Dermis blood vessel endothelial cell (primary cell): ENCODE data around the gene TPM3. TPM values are rescaled to one million over a fixed set of nuclear protein-coding genes. Genes with fewer than 3 reads are reported as not detected.
"Not testable (repeated sequence)": the region's sequence is repeated elsewhere in the genome, so short reads cannot be mapped to it uniquely, and the experiment has no call there.

Source experiments
- DNase-seq: peaks from one replicate; pipeline ENCODE4 v3.0.0; 2010
- total RNA-seq: library from RNA; depleted of rRNA; stranded (reverse); fragments of >200 nt; gene quantifications from 2 replicates; pipeline ENCODE4 v1.2.3, GENCODE V29; 2014

Gene TPM3
- 707 and 1,476 TPM in 2 replicates for total RNA-seq

DNA sequence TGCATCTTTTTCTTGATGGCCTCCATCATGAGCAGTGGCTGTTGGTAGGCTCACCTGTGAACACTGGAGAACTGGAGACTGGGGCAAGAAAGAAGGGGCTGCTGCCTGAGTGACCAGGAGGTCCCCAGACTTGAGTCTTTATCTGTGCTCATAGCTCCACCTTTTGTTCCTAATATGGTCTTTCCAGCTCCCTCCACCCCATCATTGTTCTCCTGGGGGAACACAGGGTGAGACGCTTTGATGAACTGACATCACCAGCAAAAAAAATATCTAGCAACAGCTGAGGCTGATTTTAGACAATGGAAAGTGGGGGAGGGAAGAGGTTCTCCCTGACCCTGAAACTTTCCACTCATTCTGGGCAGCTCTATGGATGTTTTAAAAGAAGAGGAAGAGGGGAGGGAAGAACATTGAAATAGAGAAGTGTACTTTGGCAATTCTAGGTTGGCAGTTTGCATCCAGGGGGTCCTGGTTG lies at the start of gene TPM3:
Gene TPM3, minus strand, starts transcription at position 111 of the 472 bp plus-strand sequence. Its CDS starts 82 bp downstream, at position 29.
- peak; percentile 85 for DNase-seq

GRCh38 chr1:154240294-154240833 lies 48.5 kb upstream of the TPM3 start:
- DNase-seq = no peak

- no peak for DNase-seq
Observed at GRCh38 chr1:154239491-154239890, 47.6 kb upstream of the TPM3 start.

GRCh38 chr1:154237880-154238506 lies 46.1 kb upstream of the TPM3 start:
- DNase-seq = no peak

GRCh38 chr1:154237435-154237834 lies 45.5 kb upstream of the TPM3 start:
- no peak for DNase-seq

GRCh38 chr1:154236855-154237254 lies 45.0 kb upstream of the TPM3 start:
- DNase-seq = no peak

DNA sequence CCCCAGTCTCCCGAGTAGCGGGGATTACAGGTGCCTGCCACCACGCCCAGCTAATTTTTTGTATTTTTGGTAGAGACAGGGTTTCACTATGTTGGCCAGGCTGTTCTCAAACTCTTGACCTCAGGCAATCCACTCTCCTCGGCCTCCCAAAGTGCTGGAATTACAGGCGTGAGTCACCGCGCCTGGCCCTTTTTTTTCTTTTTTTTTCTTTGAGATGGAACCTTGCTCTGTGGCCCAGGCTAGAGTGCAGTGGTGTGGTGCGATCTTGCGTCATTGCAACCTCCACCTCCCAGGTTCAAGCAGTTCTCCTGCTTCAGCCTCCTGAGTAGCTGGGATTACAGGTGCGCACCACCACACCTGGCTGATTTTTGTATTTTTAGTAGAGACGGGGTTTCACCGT lies 41.2 kb upstream of the TPM3 start:
- not testable (repeated sequence) for DNase-seq

- DNase-seq = not testable (repeated sequence)
Observed at GRCh38 chr1:154231112-154231511, 39.2 kb upstream of the TPM3 start.

GRCh38 chr1:154225370-154225769 lies 33.5 kb upstream of the TPM3 start:
- DNase-seq = no peak

DNA sequence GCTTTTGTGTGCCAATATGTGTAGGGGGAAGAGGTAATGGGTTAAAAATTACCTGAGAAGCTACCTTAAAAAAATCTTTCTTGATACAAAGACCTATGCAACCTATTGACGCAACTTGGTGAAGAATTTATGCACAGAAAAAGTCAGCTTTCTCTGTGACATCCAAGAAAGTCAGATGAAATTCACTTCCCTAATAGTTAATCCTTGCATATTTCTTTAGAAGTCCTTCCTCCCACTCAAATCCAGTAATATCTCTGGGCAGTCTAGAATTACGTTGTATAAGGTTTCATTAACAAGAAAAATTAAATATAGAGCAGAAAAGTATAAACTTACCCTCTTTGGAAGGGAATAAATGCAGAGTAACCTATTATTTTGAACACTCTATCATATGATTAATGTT lies 31.7 kb upstream of the TPM3 start:
- DNase-seq = no peak

DNA sequence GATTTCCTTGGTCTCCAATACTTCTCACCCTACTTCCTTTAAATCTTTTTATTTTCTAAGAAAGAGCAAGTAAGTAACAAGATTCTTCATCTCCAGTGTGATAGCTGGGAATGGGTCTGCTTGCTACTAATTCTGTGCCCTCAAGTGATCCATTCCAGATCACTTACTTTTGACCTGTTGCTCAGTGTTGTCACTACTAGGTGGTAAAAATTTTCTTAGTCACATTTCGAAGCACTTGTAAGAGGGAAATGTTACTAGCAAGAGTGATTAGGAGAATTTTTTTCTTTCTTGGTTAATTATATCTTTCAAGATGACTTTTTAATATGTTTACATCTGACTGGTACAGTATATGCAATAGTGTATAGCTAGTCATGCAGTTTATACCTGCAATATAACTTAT lies 31.0 kb upstream of the TPM3 start:
- no peak for DNase-seq

DNA sequence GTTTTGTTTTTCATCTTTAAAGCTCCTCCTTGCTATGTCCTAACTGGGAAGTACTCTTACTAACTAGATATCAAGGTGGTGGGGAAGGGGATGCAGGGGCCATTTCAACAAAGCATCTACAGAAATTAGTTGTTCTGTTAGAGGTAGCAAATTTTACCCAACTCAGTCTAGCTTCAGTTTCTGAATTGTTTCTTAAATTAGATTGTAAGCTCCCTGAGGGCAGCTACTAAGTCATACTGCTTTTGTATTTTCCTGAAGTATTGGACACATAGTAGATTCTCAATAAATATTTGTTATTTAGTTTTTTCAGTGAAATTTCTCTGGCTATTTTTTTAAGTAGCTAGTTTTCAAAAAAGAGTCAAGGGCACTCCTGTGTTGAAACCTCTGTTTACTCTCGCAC lies 30.6 kb upstream of the TPM3 start:
- no peak for DNase-seq

- peak; percentile 59 for DNase-seq
Observed at GRCh38 chr1:154221278-154222001, 29.5 kb upstream of the TPM3 start.

DNA sequence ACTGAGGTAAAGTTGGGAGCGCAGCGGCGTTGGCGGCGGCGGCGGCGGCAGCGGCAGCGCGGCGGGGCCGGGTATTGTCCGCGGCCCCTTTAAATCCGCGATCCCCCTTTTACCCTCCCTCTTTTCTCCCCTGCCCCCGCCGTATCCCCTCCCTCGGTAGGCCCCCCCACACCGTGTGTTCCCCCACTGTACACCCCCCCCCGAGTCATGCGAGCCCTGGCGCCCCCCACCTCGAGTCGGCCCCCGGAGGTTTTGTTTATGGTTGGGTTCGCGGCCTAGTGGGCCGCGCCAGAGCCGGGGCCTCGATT lies 29.0 kb upstream of the TPM3 start:
- no peak for DNase-seq

DNA sequence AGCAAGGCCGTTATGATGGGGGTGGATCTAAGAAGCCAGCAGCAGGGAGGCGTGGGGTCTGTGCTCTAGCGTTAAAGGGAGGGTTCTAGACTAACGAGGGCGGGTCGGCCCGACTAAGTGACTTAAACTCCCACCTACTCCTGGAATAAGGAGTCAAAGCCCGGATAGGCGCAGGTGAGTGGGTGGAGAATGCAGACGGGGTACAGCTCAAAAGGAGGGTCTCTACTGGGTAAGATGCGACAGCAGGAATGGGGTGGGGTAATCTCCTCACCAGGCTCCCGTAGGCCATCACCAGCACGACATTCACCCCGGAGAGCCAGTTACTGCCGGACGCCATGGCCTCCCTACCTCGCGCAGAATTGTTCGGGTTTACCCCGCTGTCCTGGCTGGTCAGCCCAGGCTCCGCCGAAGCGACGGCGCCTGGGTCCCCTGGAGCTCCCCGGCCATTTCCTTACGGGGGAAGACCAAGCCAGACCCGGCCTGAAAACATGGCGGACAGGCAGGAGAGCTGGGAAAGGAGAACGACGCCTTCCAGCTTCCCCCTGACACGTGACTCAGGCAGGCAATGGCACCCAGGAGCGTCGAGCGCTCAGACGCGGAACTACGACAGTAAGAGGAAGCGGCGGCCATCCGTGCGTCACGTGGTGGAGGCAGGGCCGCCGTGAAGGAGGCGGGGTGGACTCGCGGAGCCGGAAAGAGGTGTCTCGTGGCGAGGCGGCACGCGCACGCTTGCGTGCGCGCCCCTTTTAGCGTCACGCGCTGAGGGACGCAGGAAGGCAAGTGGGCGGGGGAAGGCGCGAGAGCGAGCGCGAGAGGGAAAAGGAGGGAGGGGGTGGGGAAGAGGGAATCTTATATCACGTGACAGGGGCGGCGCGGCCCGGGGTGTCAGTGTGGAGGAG lies 28.4 kb upstream of the TPM3 start, which contains the start of gene UBAP2L:
Gene UBAP2L, plus strand, starts transcription at position 885 of the 899 bp plus-strand sequence. CDS start 4,169 bp downstream, outside the sequence.
- peak; percentile 100 for DNase-seq

- peak; percentile 42 for DNase-seq
Observed at GRCh38 chr1:154219541-154219940, 27.6 kb upstream of the TPM3 start.

DNA sequence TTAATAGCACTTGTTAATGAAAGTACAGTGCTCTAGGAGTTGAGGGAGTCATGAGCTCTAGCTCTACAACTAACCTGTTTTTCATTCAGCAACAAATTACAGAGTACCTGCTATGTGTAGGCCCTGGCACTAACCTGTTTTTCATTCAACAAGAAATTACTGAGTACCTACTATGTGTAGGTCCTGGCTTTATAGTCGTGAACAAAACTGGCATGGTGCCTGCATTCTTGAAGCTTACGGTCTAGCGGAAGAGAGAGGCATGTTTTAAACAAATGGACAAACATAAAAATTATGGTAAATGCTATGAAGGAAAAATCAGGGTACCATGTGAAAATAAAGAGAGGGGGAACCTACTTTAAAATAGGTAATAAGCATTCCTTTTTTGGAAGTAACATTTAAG lies 26.6 kb upstream of the TPM3 start:
- DNase-seq = peak; percentile 16

DNA sequence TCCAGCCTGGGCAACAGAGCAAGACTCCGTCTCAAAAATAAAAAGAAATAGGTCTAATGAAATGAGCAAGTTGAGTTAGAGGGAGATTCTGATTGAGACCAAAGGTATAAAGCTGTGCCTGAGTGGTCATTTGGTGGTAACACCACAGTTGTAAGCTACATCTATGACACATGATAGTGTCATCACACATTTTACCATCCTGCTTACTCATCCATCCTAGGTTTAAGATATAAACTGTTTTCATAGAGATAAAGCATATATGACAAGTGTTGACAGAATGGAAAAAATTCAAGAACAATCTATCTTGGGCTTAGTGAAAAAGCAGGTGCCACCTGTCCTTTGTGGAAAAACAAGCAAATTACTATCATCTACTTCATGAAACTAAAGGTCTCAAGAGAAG lies 21.4 kb upstream of the TPM3 start:
- DNase-seq = no peak

- DNase-seq = no peak
Observed at GRCh38 chr1:154212083-154212482, 20.2 kb upstream of the TPM3 start.

DNA sequence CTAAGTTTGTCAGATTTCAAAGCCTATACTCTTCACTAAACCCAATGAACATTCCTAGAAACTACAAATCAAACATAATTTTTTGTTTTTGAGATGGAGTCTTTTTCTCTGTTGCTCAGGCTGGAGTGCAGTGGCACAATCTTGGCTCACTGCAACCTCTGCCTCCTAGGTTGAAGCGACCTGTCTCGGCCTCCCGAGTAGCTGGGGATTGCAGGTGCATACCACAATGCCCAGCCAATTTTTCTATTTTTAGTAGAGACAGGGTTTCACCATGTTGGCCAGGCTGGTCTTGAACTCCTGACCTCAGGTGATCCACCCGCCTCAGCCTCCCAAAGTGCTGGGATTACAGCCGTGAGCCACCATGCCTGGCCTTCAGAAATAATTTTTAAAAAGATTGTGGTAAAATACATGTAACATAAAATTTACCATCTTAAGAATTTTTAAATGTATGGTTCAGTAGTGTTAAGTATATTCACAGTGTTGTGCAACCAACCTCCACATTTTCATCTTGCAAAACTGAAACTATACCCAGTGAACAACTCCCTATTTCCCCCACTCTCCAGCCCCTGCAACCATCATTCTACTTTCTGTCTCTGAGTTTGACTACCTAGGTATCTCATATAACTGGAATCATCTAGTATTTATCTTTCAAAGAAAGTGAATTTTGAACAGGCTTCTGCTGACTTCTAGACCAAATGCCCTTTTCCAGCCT lies 16.9 kb upstream of the TPM3 start:
- no peak for DNase-seq

GRCh38 chr1:154207262-154207661 lies 15.4 kb upstream of the TPM3 start:
- no peak for DNase-seq

DNA sequence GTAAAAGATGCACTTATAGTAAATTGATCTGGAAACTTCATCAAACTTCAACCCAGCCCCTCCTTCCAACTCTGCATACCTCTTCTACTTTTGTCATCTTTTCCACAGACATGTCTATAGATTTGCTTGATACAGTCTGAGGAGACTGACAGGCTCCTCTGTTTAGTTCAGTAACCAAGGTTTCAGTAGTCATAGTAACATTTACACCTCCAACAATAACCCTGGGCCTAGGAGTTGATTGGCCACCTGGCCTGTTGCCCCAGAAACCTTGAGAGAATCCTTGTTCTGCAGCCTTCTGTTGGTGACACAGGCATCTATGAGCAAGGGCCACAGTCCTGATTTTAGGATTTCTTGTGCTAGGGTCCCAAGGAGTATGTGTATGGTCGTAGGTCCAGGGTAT lies 14.3 kb upstream of the TPM3 start, which contains the start of gene CFAP141:
Gene CFAP141, minus strand, starts transcription at position 138 of the 400 bp plus-strand sequence. Its CDS starts 26 bp downstream, at position 112.
- DNase-seq = peak; percentile 59
